Activated T-helper 2 cell treated with anti-CD3 and anti-CD28 coated beads, Interferon-gamma antibody, Interleukin-2, Interleukin-4, amounts not matched to agents 10 μg/mL and 5 μg/mL and 100 μg/mL, durations not matched to agents 14 hours and 24 hours and 36 hours (primary cell): ENCODE data around the gene PIP5K1A. TPM values are rescaled to one million over a fixed set of nuclear protein-coding genes. Genes with fewer than 3 reads are reported as not detected.
A peak's percentile ranks its signal among the peaks of the same experiment; 100 is the strongest.
"Not testable (repeated sequence)": the region's sequence is repeated elsewhere in the genome, so short reads cannot be mapped to it uniquely, and the experiment has no call there.

ENCODE experiments used
- DNase-seq: peaks from one replicate; pipeline ENCODE4 v3.0.0; 2021; ENCODE audit warnings: low spot score
- H3K27ac Mint-ChIP-seq: one replicate; pipeline ENCODE4 v1.8.0; 2021; ENCODE audit warnings: mixed read lengths
- H3K27me3 Mint-ChIP-seq: one replicate; pipeline ENCODE4 v1.8.0; 2021; ENCODE audit warnings: low read depth, mixed read lengths
- H3K36me3 Mint-ChIP-seq: one replicate; pipeline ENCODE4 v1.8.0; 2021; ENCODE audit warnings: low read depth, mixed read lengths
- H3K4me1 Mint-ChIP-seq: one replicate; pipeline ENCODE4 v1.8.0; 2021; ENCODE audit warnings: low read depth, mixed read lengths
- H3K4me3 Mint-ChIP-seq: one replicate; pipeline ENCODE4 v1.8.0; 2021; ENCODE audit warnings: low read depth, mild to moderate bottlenecking, moderate library complexity, mixed read lengths
- H3K9me3 Mint-ChIP-seq: one replicate; pipeline ENCODE4 v1.8.0; 2021; ENCODE audit warnings: mixed read lengths
- intact Hi-C: fragments of 100-400 bp; cut with micrococcal nuclease; formaldehyde crosslinking; loops from one replicate; pipeline ENCODE4 v1.15.1; 2023
- total RNA-seq: library from RNA; stranded (reverse); gene quantifications from 2 replicates; pipeline ENCODE4 v1.2.3, GENCODE V29; 2022

Gene PIP5K1A
- total RNA-seq, 1 donor from 2014 or later: 82.2 TPM

DNA sequence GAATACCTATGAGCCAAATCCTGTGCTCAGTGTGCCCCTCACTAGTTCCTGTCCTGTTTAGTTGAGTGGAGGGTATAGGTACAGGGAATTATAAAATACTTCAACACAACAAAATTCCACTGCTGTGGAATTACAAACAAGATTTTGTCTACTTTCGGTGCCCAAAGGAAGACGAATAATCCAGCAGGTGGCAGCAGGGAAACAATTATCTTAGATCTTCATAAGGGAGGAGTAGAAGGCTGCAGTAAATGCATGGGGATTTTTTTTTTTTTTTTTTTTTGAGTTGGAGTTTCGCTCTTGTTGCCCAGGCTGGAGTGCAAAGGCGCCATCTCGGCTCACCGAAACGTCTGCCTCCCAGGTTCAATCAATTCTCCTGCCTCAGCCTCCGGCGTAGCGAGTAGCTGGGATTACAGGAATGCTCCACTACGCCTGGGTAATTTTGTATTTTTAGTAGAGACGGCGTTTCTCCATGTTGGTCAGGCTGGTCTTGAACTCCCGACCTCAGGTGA is 2.0 kb upstream of the PIP5K1A start:
- Mint-ChIP-seq H3K36me3 (peaks cover 21% of the 10 kb centered on the region), H3K4me3 (peak overlapping the region; percentile 33), H3K27me3 (peaks cover 3% of the 10 kb centered on the region), H3K4me1 (peaks cover 27% of the 10 kb centered on the region), H3K9me3 (no peaks in the 10 kb centered on the region), H3K27ac (no peak overlapping the region)
- DNase-seq: peak; percentile 34
- intact Hi-C loops: loop anchor here (1.0 to 5.0 kb wide), 2 partner anchors 55 to 151 kb away; partner anchors contain the start of gene RFX5

DNA sequence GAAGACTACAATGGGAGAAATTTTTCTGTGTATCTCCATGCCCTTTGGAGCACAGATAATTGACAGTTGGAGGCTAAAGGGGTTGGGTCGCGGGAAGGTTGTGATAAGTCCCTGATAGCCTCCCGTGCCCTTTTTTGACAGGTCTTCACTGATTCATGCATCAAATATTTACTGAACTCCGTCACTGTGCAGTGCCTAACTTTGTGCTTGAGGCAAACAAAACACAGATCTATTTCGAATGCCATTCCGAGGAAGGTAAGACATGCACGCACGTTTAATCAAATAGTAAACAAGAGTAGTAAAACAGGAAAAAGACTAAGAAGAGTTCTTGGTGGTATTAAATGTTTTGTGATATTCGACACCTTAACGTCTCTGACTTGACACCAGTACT is 494 bp upstream of the PIP5K1A start:
- peaks cover 32% of the 10 kb centered on the region for H3K36me3 Mint-ChIP-seq
- no peaks in the 10 kb centered on the region for H3K9me3 Mint-ChIP-seq
- intact Hi-C loops: loop anchor here (1.0 to 5.0 kb wide), 5 partner anchors 8 to 149 kb away; partner anchors contain the start of genes LYSMD1, RFX5, TNFAIP8L2 and VPS72
- H3K4me1 Mint-ChIP-seq: peaks cover 28% of the 10 kb centered on the region
- DNase-seq: no peak
- H3K27ac Mint-ChIP-seq: peak overlapping the region; percentile 93
- peak overlapping the region; percentile 99 for H3K4me3 Mint-ChIP-seq
- peaks cover 3% of the 10 kb centered on the region for H3K27me3 Mint-ChIP-seq

DNA sequence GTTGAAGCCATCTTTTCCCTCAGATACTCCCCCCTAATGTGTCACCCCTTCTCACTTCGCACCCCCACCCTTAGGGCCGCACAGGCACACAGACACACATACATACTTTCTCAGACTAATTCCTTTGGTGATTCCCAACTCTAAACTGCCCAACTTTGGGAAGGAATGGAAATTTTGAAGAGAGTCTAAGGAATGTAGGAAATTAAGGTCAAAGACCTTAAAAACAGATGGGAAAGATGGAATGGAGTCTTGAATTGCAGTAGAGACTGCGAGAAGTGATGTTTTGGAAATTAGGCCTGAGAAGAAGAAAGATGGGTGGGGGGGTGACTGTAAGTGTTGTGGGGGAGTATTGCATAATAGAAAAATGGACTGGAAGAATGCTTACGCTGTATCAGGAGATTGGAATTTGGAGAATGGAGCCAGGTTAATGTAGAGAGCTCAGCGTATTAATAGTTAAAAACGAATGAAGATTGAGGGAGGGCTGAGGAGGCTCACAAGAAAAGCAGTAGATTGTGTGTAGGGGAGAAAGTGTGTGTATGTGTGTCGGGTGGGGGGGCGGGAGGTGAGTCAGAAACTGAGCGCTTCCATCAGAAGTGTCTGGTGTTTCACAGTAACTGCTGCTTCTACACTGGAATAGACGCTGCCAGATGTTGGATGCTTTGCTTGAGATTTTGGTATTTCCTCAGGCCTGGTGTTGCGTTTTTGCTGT is 1.7 kb downstream of the PIP5K1A start:
- Mint-ChIP-seq H3K4me1 (peaks cover 35% of the 10 kb centered on the region), H3K4me3 (peak overlapping the region; percentile 99)
- no peak for DNase-seq

DNA sequence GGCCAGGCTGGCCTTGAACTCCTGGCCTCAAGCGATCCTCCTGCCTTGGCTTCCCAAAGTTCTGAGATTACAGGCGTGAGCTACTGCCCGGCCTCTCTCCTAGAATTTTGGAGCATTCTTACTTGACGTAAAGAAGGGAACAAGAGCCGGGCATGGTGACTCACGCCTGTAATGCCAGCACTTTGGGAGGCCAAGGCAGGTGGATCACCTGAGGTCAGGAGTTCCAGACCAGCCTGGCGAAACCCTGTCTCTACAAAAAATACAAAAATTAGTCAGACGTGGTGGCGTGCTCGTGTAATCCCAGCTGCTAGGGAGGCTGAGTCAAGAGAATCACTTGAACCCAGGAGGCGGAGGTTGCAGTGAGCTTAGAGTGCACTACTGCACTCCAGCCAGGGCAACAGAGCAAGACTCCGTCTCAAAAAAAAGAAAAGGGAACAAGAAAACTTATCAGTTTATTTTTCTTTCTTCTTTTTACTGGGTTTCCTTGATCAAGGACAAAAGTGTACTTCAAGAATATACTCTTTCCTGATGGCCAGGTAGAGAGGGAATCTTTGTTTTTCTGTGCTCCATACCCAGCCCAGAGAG is 7.1 kb downstream of the PIP5K1A start:
- intact Hi-C loops, H3K4me3 Mint-ChIP-seq: not testable (repeated sequence)

More for the DNA sequence above, 1.7 kb downstream of the PIP5K1A start:
- Mint-ChIP-seq H3K36me3 (peaks cover 43% of the 10 kb centered on the region), H3K27ac (peak overlapping the region; percentile 93), H3K27me3 (no peaks in the 10 kb centered on the region), H3K9me3 (no peaks in the 10 kb centered on the region)
- intact Hi-C loops: loop anchor here (1.0 to 5.0 kb wide), 4 partner anchors 35 to 147 kb away; partner anchors contain the start of genes LYSMD1, RFX5 and TNFAIP8L2

DNA sequence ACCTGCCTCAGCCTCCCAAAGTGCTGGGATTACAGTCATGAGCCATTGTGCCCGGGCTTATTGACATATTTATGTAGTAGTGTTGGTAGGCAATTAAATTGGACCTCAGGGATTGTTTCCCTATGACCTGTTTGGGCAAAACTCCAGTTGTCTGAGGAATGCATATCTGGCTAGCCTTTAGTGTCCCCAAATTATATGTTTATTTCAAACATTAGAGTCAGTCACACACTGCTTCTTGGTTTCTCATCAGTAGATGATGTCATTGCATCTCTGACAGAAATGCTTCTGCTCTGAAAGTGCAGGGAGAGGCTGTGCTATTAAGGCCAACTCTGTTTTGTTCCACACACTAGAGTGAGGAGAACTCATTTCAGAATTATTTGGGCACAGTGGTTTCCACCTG is 12.5 kb downstream of the PIP5K1A start:
- Mint-ChIP-seq H3K27ac (peak overlapping the region; percentile 67), H3K4me3 (no peak overlapping the region)
- intact Hi-C loops: no loop called here

More for the DNA sequence above, 7.1 kb downstream of the PIP5K1A start:
- H3K27me3 Mint-ChIP-seq, H3K27ac Mint-ChIP-seq, H3K9me3 Mint-ChIP-seq, DNase-seq: not testable (repeated sequence)
- Mint-ChIP-seq H3K36me3 (peaks cover 59% of the 10 kb centered on the region), H3K4me1 (peaks cover 13% of the 10 kb centered on the region)

DNA sequence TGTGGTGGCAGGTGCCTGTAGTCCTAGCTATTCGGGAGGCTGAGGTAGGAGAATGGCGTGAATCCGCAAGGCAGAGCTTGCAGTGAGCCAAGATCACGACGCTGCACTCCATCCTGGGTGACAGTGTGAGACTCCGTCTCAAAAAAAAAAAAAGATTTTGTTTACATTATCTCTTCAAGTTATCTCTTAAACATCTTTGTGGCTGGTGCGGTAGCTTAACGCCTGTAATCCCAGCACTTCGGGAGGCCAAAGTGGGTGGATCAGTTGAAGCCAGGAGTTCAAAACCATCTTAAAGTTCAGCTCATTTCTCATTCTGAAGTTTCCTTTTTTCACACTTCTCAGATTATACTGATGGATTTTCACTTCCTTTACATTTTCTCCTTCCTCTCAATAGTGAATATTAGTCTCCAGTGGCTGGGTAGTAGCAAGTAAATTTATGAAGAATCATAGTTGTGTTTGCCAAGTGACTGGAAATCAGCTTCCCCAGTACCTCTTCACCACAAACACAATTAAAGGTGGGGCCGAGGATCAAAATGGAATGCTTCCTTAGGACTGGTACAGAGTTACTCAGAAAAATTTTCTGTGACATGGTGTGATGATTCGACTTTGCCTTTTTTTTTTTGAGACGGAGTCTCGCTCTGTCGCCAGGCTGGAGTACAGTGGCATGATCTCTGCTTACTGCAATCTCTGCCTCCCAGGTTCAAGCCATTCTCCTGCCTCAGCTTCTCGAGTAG is 13.8 kb downstream of the PIP5K1A start:
- Mint-ChIP-seq H3K27ac (peak overlapping the region; percentile 85), H3K4me1 (peaks cover 27% of the 10 kb centered on the region), H3K27me3 (no peaks in the 10 kb centered on the region), H3K36me3 (peaks cover 61% of the 10 kb centered on the region), H3K9me3 (no peaks in the 10 kb centered on the region), H3K4me3 (peak overlapping the region; percentile 54)
- DNase-seq: peak; percentile 19
- intact Hi-C loops: no loop called here

More for the DNA sequence above, 12.5 kb downstream of the PIP5K1A start:
- Mint-ChIP-seq H3K4me1 (peaks cover 23% of the 10 kb centered on the region), H3K36me3 (peaks cover 67% of the 10 kb centered on the region), H3K9me3 (no peaks in the 10 kb centered on the region), H3K27me3 (no peaks in the 10 kb centered on the region)
- no peak for DNase-seq

DNA sequence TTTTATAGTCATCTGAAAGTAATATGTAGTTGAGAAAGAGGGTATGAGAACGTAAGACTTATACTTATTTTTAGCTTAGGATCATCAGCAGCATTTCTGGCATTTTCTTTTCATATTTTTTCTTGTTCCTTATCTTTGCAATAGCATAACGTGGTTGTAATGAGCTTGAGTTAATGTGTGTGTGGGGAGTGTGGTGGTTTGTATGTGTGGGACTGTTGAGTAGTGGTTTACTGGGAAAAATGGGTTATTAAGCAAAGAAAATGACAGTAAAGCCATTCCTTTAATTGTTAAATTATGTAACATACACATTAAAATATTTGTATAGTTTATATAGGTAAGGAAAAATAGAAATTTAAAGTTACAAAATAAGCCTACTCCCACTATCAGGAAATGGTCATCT is 15.2 kb downstream of the PIP5K1A start:
- DNase-seq: no peak
- H3K36me3 Mint-ChIP-seq: peaks cover 58% of the 10 kb centered on the region
- no peak overlapping the region for H3K4me3 Mint-ChIP-seq
- H3K27me3 Mint-ChIP-seq: no peaks in the 10 kb centered on the region
- H3K27ac Mint-ChIP-seq: peak overlapping the region; percentile 3
- peaks cover 29% of the 10 kb centered on the region for H3K4me1 Mint-ChIP-seq
- intact Hi-C loops: no loop called here
- no peaks in the 10 kb centered on the region for H3K9me3 Mint-ChIP-seq

DNA sequence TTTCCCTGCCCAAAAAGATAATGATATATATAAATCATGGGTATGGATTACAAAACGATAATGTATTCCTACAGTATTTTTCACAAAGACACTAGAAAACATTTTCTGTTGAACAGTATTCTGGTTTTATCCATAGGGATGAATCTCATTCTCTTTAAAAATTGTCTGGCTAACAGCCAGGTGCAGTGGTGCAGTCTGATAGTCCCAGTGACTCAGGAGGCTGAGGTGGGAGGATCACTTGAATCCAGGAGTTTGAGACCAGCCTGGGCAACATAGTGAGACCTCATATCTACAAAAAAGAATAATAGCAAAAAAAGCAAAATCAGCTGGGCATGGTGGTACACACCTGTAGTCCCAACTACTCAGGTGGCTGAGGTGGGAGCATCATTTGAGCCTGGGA is 23.3 kb downstream of the PIP5K1A start:
- Mint-ChIP-seq H3K4me1 (peaks cover 8% of the 10 kb centered on the region), H3K9me3 (no peaks in the 10 kb centered on the region), H3K27me3 (no peaks in the 10 kb centered on the region), H3K36me3 (peaks cover 23% of the 10 kb centered on the region), H3K27ac (no peak overlapping the region), H3K4me3 (no peak overlapping the region)
- intact Hi-C loops: no loop called here
- DNase-seq: no peak

DNA sequence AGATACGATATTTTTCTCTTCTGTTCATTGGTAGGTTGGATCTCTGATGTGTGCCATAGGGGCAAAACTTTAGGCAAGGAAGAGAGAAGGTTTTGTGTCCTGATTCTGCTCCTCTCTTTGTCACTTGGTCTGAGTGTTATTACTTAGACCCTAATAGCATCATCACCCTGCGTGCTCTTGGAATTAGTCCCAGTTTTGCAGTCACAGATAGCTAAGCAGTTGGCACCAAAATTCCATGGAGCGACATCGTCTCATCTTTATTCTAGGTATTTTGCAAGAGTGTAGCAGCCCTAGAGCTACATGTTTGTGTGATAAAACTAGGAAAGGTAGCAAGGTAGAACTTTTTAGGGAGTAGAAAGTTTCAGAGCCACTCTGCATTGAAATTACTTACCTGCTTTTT is 23.8 kb downstream of the PIP5K1A start:
- H3K4me3 Mint-ChIP-seq: no peak overlapping the region
- no peaks in the 10 kb centered on the region for H3K27me3 Mint-ChIP-seq
- no peak for DNase-seq
- H3K4me1 Mint-ChIP-seq: peaks cover 8% of the 10 kb centered on the region
- H3K9me3 Mint-ChIP-seq: no peaks in the 10 kb centered on the region
- no peak overlapping the region for H3K27ac Mint-ChIP-seq
- peaks cover 26% of the 10 kb centered on the region for H3K36me3 Mint-ChIP-seq
- intact Hi-C loops: no loop called here

DNA sequence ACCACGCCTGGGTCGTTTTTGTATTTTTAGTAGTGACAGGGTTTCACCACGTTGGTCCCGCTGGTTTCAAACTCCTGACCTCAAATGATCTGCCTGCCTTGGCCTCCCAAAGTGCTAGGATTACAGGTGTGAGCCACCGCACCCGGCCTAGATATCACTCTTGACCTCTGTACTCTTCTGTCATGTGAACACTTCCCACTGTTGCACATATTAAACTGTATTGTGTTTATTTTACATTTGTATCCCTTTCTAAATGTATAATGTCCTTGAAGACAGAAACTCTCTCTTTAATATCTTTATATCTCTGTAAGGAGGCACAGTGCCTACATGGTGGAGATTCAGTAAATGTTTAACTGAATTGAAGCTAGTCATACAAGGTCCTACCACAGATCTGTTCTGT is 36.9 kb downstream of the PIP5K1A start:
- H3K27me3 Mint-ChIP-seq: no peaks in the 10 kb centered on the region
- no peak for DNase-seq
- intact Hi-C loops: no loop called here
- H3K4me3 Mint-ChIP-seq: no peak overlapping the region
- peaks cover 8% of the 10 kb centered on the region for H3K4me1 Mint-ChIP-seq
- H3K9me3 Mint-ChIP-seq: no peaks in the 10 kb centered on the region
- H3K36me3 Mint-ChIP-seq: peaks cover 73% of the 10 kb centered on the region
- H3K27ac Mint-ChIP-seq: no peak overlapping the region

DNA sequence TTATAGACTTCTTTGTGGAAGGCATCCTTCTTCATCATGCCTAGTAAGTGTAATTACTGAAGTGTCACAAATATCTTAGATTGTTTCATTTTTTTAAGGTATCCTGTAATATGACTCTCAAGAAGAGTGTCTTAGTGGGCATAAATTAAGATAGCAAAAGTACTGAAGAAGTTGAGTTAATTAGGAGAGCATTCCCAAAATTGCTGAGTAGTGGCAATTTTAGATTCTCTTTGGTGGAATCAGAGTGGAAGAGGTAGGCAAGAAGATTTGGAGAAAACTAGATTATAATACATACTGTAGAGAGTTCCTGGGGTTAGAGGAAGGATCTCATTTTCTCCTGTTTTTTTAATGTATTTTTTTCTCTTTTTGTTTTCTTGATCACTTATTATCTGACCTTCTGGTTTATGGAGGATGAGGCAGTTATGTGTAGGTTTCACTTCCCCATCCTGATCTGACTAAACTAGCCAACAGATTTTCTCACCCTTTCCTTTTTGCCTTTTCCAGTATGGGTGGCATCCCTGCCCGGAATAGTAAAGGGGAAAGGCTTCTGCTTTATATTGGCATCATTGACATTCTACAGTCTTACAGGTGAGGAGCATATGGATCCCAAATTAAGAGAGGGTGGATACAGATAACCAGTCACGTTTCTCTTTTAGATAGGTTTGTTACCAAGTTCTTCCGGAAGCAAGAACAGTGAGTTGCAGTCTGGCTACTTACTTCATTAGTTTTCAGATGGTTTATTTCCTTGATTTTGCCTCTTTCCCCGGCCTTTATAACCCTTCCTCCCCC is 39.5 kb downstream of the PIP5K1A start:
- DNase-seq: no peak
- no peak overlapping the region for H3K4me3 Mint-ChIP-seq
- peaks cover 8% of the 10 kb centered on the region for H3K4me1 Mint-ChIP-seq
- H3K27ac Mint-ChIP-seq: peak overlapping the region; percentile 29
- peaks cover 68% of the 10 kb centered on the region for H3K36me3 Mint-ChIP-seq
- intact Hi-C loops: no loop called here
- no peaks in the 10 kb centered on the region for H3K9me3 Mint-ChIP-seq
- H3K27me3 Mint-ChIP-seq: no peaks in the 10 kb centered on the region

DNA sequence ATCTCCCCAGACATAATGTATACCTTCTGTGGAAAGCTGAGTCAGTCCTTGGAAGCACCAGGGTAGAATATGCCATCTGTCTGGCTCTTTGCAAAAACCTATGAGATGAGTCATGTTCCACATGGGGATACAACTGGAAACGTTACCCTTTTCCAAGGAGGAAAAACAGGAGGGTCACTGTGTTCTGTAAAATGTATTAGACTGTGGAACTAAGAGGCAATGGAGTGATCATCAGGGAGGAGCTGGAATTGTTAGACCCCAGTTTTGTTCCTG is 40.1 kb downstream of the PIP5K1A start:
- peaks cover 8% of the 10 kb centered on the region for H3K4me1 Mint-ChIP-seq
- H3K27me3 Mint-ChIP-seq: no peaks in the 10 kb centered on the region
- intact Hi-C loops: no loop called here
- H3K9me3 Mint-ChIP-seq: no peaks in the 10 kb centered on the region
- H3K27ac Mint-ChIP-seq: no peak overlapping the region
- H3K36me3 Mint-ChIP-seq: peaks cover 73% of the 10 kb centered on the region
- DNase-seq: no peak
- H3K4me3 Mint-ChIP-seq: no peak overlapping the region
